Prostate gland (tissue), 2 donors: ENCODE data around the gene SPAG6. TPM values are rescaled to one million over a fixed set of nuclear protein-coding genes. Genes with fewer than 3 reads are reported as not detected.

Source experiments
- DNase-seq: peaks from one replicate; pipeline ENCODE4 v3.0.0-alpha.2; 2019; ENCODE audit warnings: low spot score
- H3K27ac ChIP-seq, 2 donors: fragments of 200-600 bp; sonication (generic); 2 replicates each; pipeline ENCODE4 v1.5.1; 2017 to 2019
- H3K27me3 ChIP-seq: fragments of 200-600 bp; sonication (generic); replicated peaks from 2 replicates; pipeline ENCODE4 v1.5.1; 2019; ENCODE audit not compliant: insufficient read depth
- H3K36me3 ChIP-seq, 2 donors: fragments of 200-600 bp; sonication (generic); 1 replicate in 1 of 2; 2 replicates in 1 of 2; pipeline versions ENCODE4 v1.5.1 to v1.8.1; 2017 to 2019
- H3K4me1 ChIP-seq: fragments of 200-600 bp; sonication (generic); replicated peaks from 2 replicates; pipeline ENCODE4 v1.5.1; 2019
- H3K4me3 ChIP-seq, 2 donors: fragments of 200-600 bp; sonication (generic); 2 replicates each; pipeline ENCODE4 v1.5.1; 2017 to 2019
- H3K9me3 ChIP-seq: fragments of 200-600 bp; sonication (generic); 2 replicates; pipeline ENCODE4 v1.5.1; 2017
- CTCF ChIP-seq, 4 experiments: fragments of 200-600 bp in 2 of 4; fragments of 450-650 bp in 2 of 4; sonication (generic) in 2 of 4; IDR thresholded peaks; 1 replicate in 3 of 4; 2 replicates in 1 of 4; pipeline ENCODE4 v1.5.1; 2016 to 2019; ENCODE audit warnings: antibody characterized with exemption in 4 of 4, mild to moderate bottlenecking in 2 of 4, moderate library complexity in 2 of 4
- POLR2A ChIP-seq: fragments of 450-650 bp; IDR thresholded peaks from one replicate; pipeline ENCODE4 v1.6.1; 2016; ENCODE audit warnings: antibody characterized with exemption, mild to moderate bottlenecking
- POLR2AphosphoS5 ChIP-seq: sonication (generic); formaldehyde crosslinking; IDR thresholded peaks from one replicate; pipeline ENCODE4 v1.6.1; 2017; ENCODE audit warnings: antibody characterized with exemption
- WGBS: methylation state at CpG from one replicate; pipeline ENCODE4 v1.1.5; 2018; 5-methylcytosine and 5-hydroxymethylcytosine counted together
- intact Hi-C: fragments of 100-400 bp; cut with DNase I; formaldehyde crosslinking; loops from one replicate; pipeline ENCODE4 v1.14.2; 2022
- total RNA-seq, 2 donors: library from RNA; depleted of rRNA; stranded (reverse); fragments of >200 nt; gene quantifications; one replicate each; pipeline ENCODE4 v1.1.0, GENCODE V29; 2016

Gene SPAG6
- total RNA-seq, 2 donors from 2014 or later = 5.8 to 20.3 TPM

GRCh38 chr10:22372917-22373316, 27.6 kb downstream of the SPAG6 start:
- Histone ChIP-seq H3K4me3 (no peak overlapping the region), H3K27me3 (no peaks in the 10 kb centered on the region), H3K9me3 (no peaks in the 10 kb centered on the region), H3K4me1 (no peaks in the 10 kb centered on the region), H3K36me3 (no peaks in the 10 kb centered on the region), H3K27ac (no peak overlapping the region)
- WGBS = 18% methylated on average over 9 of the region's 9 CpGs
- TF ChIP-seq POLR2AphosphoS5 (peak; percentile 13), POLR2A (no peak), CTCF (IDR thresholded peaks at IDR 0.05) (no peak)
- peak; percentile 16 for DNase-seq
- intact Hi-C loops = no loop called here

GRCh38 chr10:22374489-22375126, 29.3 kb downstream of the SPAG6 start:
- Histone ChIP-seq H3K4me3 (no peak overlapping the region), H3K4me1 (no peaks in the 10 kb centered on the region), H3K27ac (no peak overlapping the region), H3K9me3 (no peaks in the 10 kb centered on the region), H3K27me3 (no peaks in the 10 kb centered on the region), H3K36me3 (no peaks in the 10 kb centered on the region)
- intact Hi-C loops = no loop called here
- 79% methylated on average over 3 of the region's 3 CpGs for WGBS
- no peak for DNase-seq
- TF ChIP-seq POLR2AphosphoS5 = no peak
- TF ChIP-seq CTCF (IDR thresholded peaks at IDR 0.05) = no peak
- TF ChIP-seq POLR2A = no peak

- H3K27me3 ChIP-seq = no peaks in the 10 kb centered on the region
- H3K27ac ChIP-seq = no peak overlapping the region
- H3K36me3 ChIP-seq = no peaks in the 10 kb centered on the region
- DNase-seq = no peak
- 85% methylated on average over 3 of the region's 3 CpGs for WGBS
- intact Hi-C loops = no loop called here
- H3K4me1 ChIP-seq = no peaks in the 10 kb centered on the region
- H3K9me3 ChIP-seq = no peaks in the 10 kb centered on the region
- TF ChIP-seq POLR2AphosphoS5 = no peak
- TF ChIP-seq POLR2A = no peak
- TF ChIP-seq CTCF (IDR thresholded peaks at IDR 0.05) = no peak
- H3K4me3 ChIP-seq = no peak overlapping the region
Measured at GRCh38 chr10:22379059-22379458, 33.8 kb downstream of the SPAG6 start.

- 51% methylated on average over 4 of the region's 4 CpGs for WGBS
- H3K4me3 ChIP-seq = no peak overlapping the region
- H3K27ac ChIP-seq = no peak overlapping the region
- no peaks in the 10 kb centered on the region for H3K27me3 ChIP-seq
- DNase-seq = no peak
- H3K9me3 ChIP-seq = no peaks in the 10 kb centered on the region
- intact Hi-C loops = no loop called here
- H3K36me3 ChIP-seq = no peaks in the 10 kb centered on the region
- H3K4me1 ChIP-seq = no peaks in the 10 kb centered on the region
- TF ChIP-seq CTCF (IDR thresholded peaks at IDR 0.05) = no peak
- no peak for TF ChIP-seq POLR2A
- no peak for TF ChIP-seq POLR2AphosphoS5
Measured at GRCh38 chr10:22381262-22381661, 36.0 kb downstream of the SPAG6 start.

GRCh38 chr10:22386503-22386902, 41.2 kb downstream of the SPAG6 start:
- H3K36me3 ChIP-seq = no peaks in the 10 kb centered on the region
- TF ChIP-seq POLR2AphosphoS5 (no peak), CTCF (IDR thresholded peaks at IDR 0.05) (no peak), POLR2A (no peak)
- WGBS = 83% methylated on average over 1 of the region's 1 CpG
- intact Hi-C loops = no loop called here
- H3K9me3 ChIP-seq = no peaks in the 10 kb centered on the region
- H3K27me3 ChIP-seq = no peaks in the 10 kb centered on the region
- no peak overlapping the region for H3K27ac ChIP-seq
- no peak overlapping the region for H3K4me3 ChIP-seq
- H3K4me1 ChIP-seq = no peaks in the 10 kb centered on the region
- no peak for DNase-seq
